Peyer's patch (tissue), 4 donors: ENCODE data around the gene BOD1.

ENCODE experiments used
- POLR2A ChIP-seq, 2 donors: fragments of 450-650 bp; IDR thresholded peaks; one replicate each; pipeline ENCODE4 v1.5.1; 2017; ENCODE audit warnings: antibody characterized with exemption in 2 of 2, mild to moderate bottlenecking in 2 of 2, moderate library complexity in 2 of 2
- TF ChIP-seq, protein P1 (sequence below), 6 experiments: fragments of 450-650 bp in 4 of 6; fragments of 200-600 bp in 2 of 6; sonication (generic) in 1 of 6; IDR thresholded peaks; one replicate each; pipeline ENCODE4 v1.5.1; 2017 to 2019; ENCODE audit warnings: antibody characterized with exemption in 6 of 6, mild to moderate bottlenecking in 3 of 6, moderate library complexity in 1 of 6

DNA sequence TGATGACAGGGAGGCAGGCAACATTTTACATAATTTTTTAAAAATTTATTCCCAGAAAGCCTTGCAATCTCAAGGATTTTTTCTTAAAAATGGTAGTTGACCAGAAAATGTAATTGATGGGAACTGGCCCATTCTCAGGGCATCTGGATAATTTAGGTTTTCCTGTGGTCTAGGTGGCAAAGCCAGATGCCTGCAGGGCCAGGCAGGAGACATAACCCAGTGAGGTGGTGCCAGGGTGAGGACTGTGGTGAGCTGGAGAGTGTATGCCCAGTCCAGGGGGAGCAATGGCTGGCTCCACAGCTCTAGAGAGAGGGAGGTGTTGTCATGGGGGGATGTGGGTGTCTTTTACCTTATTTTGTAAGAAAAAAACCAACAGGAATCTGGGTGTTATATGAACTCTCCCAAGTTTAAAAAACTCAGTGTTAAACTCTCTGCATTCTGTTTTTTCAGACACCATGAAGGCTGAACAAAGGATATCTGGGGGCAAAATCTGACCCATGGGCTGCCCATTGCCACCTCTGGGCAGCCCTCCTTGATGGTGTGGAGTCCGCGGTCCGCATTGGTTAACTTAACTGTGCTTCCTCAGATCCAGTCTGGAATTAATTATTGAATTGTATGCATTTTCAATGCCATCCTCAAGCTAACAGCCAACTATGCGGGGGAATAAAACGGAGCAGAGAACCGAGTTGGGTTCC, 43.9 kb downstream of the BOD1 start:
- TF ChIP-seq, protein P1, sequence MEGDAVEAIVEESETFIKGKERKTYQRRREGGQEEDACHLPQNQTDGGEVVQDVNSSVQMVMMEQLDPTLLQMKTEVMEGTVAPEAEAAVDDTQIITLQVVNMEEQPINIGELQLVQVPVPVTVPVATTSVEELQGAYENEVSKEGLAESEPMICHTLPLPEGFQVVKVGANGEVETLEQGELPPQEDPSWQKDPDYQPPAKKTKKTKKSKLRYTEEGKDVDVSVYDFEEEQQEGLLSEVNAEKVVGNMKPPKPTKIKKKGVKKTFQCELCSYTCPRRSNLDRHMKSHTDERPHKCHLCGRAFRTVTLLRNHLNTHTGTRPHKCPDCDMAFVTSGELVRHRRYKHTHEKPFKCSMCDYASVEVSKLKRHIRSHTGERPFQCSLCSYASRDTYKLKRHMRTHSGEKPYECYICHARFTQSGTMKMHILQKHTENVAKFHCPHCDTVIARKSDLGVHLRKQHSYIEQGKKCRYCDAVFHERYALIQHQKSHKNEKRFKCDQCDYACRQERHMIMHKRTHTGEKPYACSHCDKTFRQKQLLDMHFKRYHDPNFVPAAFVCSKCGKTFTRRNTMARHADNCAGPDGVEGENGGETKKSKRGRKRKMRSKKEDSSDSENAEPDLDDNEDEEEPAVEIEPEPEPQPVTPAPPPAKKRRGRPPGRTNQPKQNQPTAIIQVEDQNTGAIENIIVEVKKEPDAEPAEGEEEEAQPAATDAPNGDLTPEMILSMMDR (IDR thresholded peaks at IDR 0.05) = no peak
- TF ChIP-seq POLR2A (IDR thresholded peaks at IDR 0.05) = no peak
